ENCODE measurements around the gene CEP83.
"Not testable (repeated sequence)": the region's sequence is repeated elsewhere in the genome, so short reads cannot be mapped to it uniquely, and the experiment has no call there.

DNA sequence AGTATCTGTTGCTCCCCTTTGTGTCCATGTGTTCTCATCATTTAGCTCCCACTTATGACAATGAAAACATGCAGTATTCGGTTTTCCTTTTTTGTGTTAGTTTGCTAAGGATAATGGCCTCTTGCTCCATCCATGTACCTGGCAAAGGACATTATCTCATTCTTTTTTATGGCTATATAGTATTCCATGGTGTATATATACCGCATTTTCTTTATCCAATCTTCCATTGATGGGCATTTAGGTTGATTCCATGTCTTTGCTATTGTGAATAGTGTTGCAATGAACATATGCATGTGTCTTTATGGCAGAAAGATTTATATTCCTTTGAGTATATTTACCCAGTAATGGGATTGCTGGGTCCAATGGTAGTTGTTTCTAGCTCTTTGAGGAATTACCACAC, 143.1 kb downstream of the CEP83 start:
- TF ChIP-seq, protein P1, sequence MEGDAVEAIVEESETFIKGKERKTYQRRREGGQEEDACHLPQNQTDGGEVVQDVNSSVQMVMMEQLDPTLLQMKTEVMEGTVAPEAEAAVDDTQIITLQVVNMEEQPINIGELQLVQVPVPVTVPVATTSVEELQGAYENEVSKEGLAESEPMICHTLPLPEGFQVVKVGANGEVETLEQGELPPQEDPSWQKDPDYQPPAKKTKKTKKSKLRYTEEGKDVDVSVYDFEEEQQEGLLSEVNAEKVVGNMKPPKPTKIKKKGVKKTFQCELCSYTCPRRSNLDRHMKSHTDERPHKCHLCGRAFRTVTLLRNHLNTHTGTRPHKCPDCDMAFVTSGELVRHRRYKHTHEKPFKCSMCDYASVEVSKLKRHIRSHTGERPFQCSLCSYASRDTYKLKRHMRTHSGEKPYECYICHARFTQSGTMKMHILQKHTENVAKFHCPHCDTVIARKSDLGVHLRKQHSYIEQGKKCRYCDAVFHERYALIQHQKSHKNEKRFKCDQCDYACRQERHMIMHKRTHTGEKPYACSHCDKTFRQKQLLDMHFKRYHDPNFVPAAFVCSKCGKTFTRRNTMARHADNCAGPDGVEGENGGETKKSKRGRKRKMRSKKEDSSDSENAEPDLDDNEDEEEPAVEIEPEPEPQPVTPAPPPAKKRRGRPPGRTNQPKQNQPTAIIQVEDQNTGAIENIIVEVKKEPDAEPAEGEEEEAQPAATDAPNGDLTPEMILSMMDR (IDR thresholded peaks at IDR 0.05): not testable (repeated sequence)
- TF ChIP-seq POLR2AphosphoS5 (IDR thresholded peaks at IDR 0.05); POLR2A (IDR thresholded peaks at IDR 0.05; ENCODE audit: low read depth): not testable (repeated sequence)
